ENCODE data around the gene PCDH15. TPM values are rescaled to one million over a fixed set of nuclear protein-coding genes. Genes with fewer than 3 reads are reported as not detected.

The PCDH15 gene
- total and polyA plus RNA-seq, 2 of the 8 experiments (the other 6 are each of a cell fraction or from before 2014, with no cell fraction given), result 0.11 TPM; not detected in 1

DNA sequence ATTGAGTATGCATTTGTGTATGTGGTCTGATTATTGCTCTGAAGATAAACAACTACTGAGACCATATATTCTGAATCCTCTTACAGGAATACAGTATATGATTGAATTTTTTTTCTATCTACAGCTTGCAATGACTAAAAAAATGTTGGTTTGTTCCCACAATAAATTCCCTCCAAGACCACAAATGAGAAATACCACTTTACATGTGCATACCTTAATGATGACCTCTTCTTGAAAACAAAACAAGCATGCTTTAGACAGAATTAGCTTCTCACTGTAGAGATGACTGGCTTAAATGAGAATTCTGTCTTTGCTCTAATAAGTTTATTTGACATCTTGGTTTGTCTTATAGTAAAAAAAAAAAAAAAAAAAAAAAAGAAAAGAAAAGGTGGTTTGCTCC lies 241.5 kb downstream of the PCDH15 start:
- no peak overlapping the region for H3K14ac ChIP-seq (ENCODE audit: insufficient read length)
- ChIA-PET CTCF (ENCODE audit: partially characterized antibody) (no interaction called here), POLR2A (ENCODE audit: partially characterized antibody) (no interaction called here)
- no peak overlapping the region for H3K27ac ChIP-seq (ENCODE audit: low read depth, low read length)
- H4K20me1 ChIP-seq (replicated peaks in 1 of 2; ENCODE audit: control insufficient read depth in 1 of 2, insufficient read depth in 2 of 2, low read length in 2 of 2), result no peaks in the 10 kb centered on the region
- H4K5ac ChIP-seq (ENCODE audit: insufficient read length, low read depth, low read length), result no peak overlapping the region
- H3K56ac ChIP-seq (replicated peaks; ENCODE audit: insufficient read length, low read depth, low read length), result no peak overlapping the region
- no peak overlapping the region for H2BK15ac ChIP-seq (ENCODE audit: low read length)
- no peak overlapping the region for H4K91ac ChIP-seq (replicated peaks; ENCODE audit: insufficient read length, low read length)
- H2AFZ ChIP-seq (ENCODE audit: low read length), result no peak overlapping the region
- H3K4me2 ChIP-seq (ENCODE audit: insufficient read depth in 1 of 2, low read depth in 2 of 2, low read length in 2 of 2), result no peak overlapping the region
- no peak overlapping the region for H3K9ac ChIP-seq (replicated peaks in 1 of 4; ENCODE audit: extremely low read depth in 1 of 4, low read depth in 3 of 4, low read length in 3 of 4)
- H3K79me2 ChIP-seq (ENCODE audit: control insufficient read depth in 1 of 2, insufficient read depth in 2 of 2, low read length in 2 of 2), result no peaks in the 10 kb centered on the region
- H3K4ac ChIP-seq (replicated peaks; ENCODE audit: insufficient read length, low read depth, low read length), result no peak overlapping the region
- H2BK5ac ChIP-seq (ENCODE audit: low read depth, low read length), result no peak overlapping the region
- H3K23ac ChIP-seq (ENCODE audit: insufficient read length), result no peak overlapping the region
- no peak overlapping the region for H2AK5ac ChIP-seq (ENCODE audit: low read depth, low read length)
- no peak overlapping the region for H3K4me3 ChIP-seq (ENCODE audit: extremely low read depth in 1 of 4, insufficient read depth in 2 of 4, low read depth in 3 of 4, low read length in 4 of 4)
- FAIRE-seq (no peak), DNase-seq (ENCODE audit: low read depth in 1 of 2, low spot score in 2 of 2) (no peak)
- H3K4me1 ChIP-seq (replicated peaks in 1 of 4; ENCODE audit: control insufficient read depth in 3 of 4, insufficient read depth in 4 of 4, low read length in 3 of 4), result no peaks in the 10 kb centered on the region
- H3K79me1 ChIP-seq (ENCODE audit: low read depth, low read length), result no peaks in the 10 kb centered on the region
- H3K9me3 ChIP-seq (ENCODE audit: insufficient read depth in 2 of 2, low read depth in 1 of 2, low read length in 1 of 2), result no peaks in the 10 kb centered on the region
- H2BK120ac ChIP-seq (replicated peaks; ENCODE audit: low read depth, low read length), result no peak overlapping the region
- no peaks in the 10 kb centered on the region for H3K23me2 ChIP-seq (ENCODE audit: low read depth, low read length)
- TF ChIP-seq POLR2A (IDR thresholded peaks at IDR 0.05; ENCODE audit: control extremely low read depth in 1 of 2, low read depth in 2 of 2, low read length in 2 of 2) (no peak), POU5F1 (IDR thresholded peaks at IDR 0.05; ENCODE audit: low read depth, low read length) (no peak), ZNF274 (IDR thresholded peaks at IDR 0.05; ENCODE audit: borderline replicate concordance, extremely low read depth, low read length) (no peak), CHD2 (IDR thresholded peaks at IDR 0.05; ENCODE audit: low read length) (no peak), KDM5A (IDR thresholded peaks at IDR 0.05; ENCODE audit: low read length) (no peak), KDM1A (IDR thresholded peaks at IDR 0.05; ENCODE audit: borderline replicate concordance, low read length) (no peak), CREB1 (IDR thresholded peaks at IDR 0.05) (no peak), SIN3A (conservative IDR thresholded peaks at IDR 0.05 in 1 of 2, IDR thresholded peaks at IDR 0.05 in 1 of 2; ENCODE audit: low read depth in 1 of 2, low read length in 2 of 2) (no peak), POLR2AphosphoS5 (IDR thresholded peaks at IDR 0.05; ENCODE audit: low read depth, low read length) (no peak), TCF12 (IDR thresholded peaks at IDR 0.05; ENCODE audit: low read depth, low read length) (no peak), HDAC2 (IDR thresholded peaks at IDR 0.05; ENCODE audit: borderline replicate concordance in 1 of 2, low read depth in 2 of 2, low read length in 2 of 2) (no peak), FOSL1 (IDR thresholded peaks at IDR 0.05; ENCODE audit: insufficient read depth, low read depth, low read length) (no peak), RAD21 (IDR thresholded peaks at IDR 0.05 in 1 of 2, conservative IDR thresholded peaks at IDR 0.05 in 1 of 2; ENCODE audit: low read depth in 2 of 2, low read length in 2 of 2) (no peak), CBX8 (IDR thresholded peaks at IDR 0.05; ENCODE audit: borderline replicate concordance, low read depth, low read length) (no peak)
- H2BK20ac ChIP-seq (ENCODE audit: low read length), result no peak overlapping the region
- no peaks in the 10 kb centered on the region; a peak in 1 of 8 replicates for H3K36me3 ChIP-seq (ENCODE audit: control insufficient read depth in 2 of 4, insufficient read depth in 4 of 4, low read length in 3 of 4)
- H2BK12ac ChIP-seq (ENCODE audit: low read depth, low read length), result no peak overlapping the region
- H3K27me3 ChIP-seq (replicated peaks in 1 of 4; ENCODE audit: control insufficient read depth in 3 of 4, extremely low read depth in 1 of 4, insufficient read depth in 3 of 4, low read length in 3 of 4), result no peaks in the 10 kb centered on the region
- H4K8ac ChIP-seq (ENCODE audit: extremely low read depth, insufficient read depth, low read length), result no peak overlapping the region
- H3K18ac ChIP-seq (ENCODE audit: extremely low read depth, low read length), result no peak overlapping the region
